Measurements from ENCODE around the gene GATA5. TPM values are rescaled to one million over a fixed set of nuclear protein-coding genes. Genes with fewer than 3 reads are reported as not detected.

Gene GATA5
- total RNA-seq, 4 donors from 2014 or later, result 1.7 to 48.3 (median 39.5) TPM

DNA sequence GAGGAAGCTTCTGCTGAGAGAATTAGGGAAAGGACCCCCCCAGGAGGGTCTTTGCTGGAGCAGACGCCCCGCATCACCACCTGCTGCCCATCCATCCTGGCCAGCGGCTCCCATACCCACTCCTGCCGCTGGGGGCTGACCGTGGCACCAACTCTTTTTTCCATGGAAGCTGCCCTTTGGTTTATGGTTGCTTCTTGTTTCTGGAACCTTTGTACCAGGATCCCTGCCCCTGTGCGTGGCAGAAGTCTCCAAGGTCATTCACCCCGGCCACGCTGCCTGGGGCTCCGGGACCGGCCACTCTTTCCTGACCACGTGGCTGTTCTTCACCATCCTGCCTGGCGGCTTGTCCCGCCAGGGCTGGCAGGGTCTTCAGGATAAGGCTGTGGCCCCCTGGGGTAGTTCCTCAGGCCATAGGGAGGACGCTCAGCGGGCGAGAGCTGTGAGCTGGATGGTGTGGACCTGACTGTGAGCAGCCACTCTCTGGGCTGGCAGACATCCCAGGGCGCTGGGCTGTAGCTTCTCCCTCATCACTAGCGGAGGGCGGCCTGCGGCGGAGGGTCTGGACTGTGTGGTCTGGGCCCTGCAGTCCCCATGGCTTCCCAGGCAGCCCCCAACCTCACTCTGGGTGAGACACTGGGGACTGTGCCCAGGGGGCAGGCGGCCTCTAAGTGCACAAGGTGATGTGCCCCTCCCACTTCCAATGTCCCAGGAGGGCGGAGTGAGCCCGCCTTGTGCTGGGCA is 25.7 kb downstream of the GATA5 start:
- peaks cover 0 to 22% (median 0%) of the 10 kb centered on the region in 4 donors for H3K4me1 ChIP-seq
- H3K36me3 ChIP-seq, result no peaks in the 10 kb centered on the region
- H3K9me3 ChIP-seq, result no peaks in the 10 kb centered on the region
- TF ChIP-seq CTCF (IDR thresholded peaks at IDR 0.05), result peak in 4 of 6 experiments; percentile 29 to 83 (median 81)
- peak in 1 of 2 donors; percentile 9 for TF ChIP-seq POLR2A (IDR thresholded peaks at IDR 0.05)
- peak overlapping the region in 3 of 4 donors; percentile 36 to 90 (median 68) for H3K27ac ChIP-seq
- peak overlapping the region in 1 of 4 donors; percentile 11 for H3K4me3 ChIP-seq
- H3K27me3 ChIP-seq, result no peaks in the 10 kb centered on the region
- peak in 2 of 3 donors; percentile 82 to 84 for DNase-seq

DNA sequence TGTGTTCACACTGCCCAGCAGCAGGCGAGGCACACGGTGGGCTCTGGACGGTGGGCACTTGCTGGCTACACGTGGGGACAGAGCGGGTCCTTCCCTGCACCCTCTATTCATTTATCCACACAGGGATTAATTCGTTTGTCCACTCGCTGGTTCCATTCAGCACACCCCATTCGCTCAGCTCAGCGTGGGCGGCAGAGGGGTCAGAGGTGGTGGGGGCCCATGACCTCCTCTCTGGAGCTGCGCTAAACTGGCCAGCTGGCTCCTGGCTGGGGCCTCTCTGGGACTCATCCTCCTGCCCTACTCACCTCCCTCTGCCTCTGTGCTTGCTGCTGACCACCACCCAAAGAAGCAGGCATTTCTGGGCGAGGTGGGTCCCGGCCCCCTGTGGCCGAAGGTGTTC is 27.0 kb downstream of the GATA5 start:
- DNase-seq, result no peak
- Histone ChIP-seq H3K9me3 (no peaks in the 10 kb centered on the region), H3K27me3 (no peaks in the 10 kb centered on the region), H3K27ac (no peak overlapping the region), H3K4me3 (no peak overlapping the region), H3K4me1 (peaks cover 0 to 22% (median 0%) of the 10 kb centered on the region in 4 donors), H3K36me3 (no peaks in the 10 kb centered on the region)
- TF ChIP-seq CTCF (IDR thresholded peaks at IDR 0.05), result no peak
- TF ChIP-seq POLR2A (IDR thresholded peaks at IDR 0.05), result no peak

GRCh38 chr20:62448038-62448437 is 27.8 kb downstream of the GATA5 start:
- H3K36me3 ChIP-seq, result no peaks in the 10 kb centered on the region
- H3K9me3 ChIP-seq, result no peaks in the 10 kb centered on the region
- H3K27ac ChIP-seq, result no peak overlapping the region
- TF ChIP-seq POLR2A (IDR thresholded peaks at IDR 0.05) (no peak), CTCF (IDR thresholded peaks at IDR 0.05) (no peak)
- H3K4me1 ChIP-seq, result peaks cover 0 to 21% (median 0%) of the 10 kb centered on the region in 4 donors
- no peak for DNase-seq
- H3K4me3 ChIP-seq, result no peak overlapping the region
- H3K27me3 ChIP-seq, result no peaks in the 10 kb centered on the region

GRCh38 chr20:62446888-62447869 is 28.6 kb downstream of the GATA5 start:
- Histone ChIP-seq H3K27ac (no peak overlapping the region), H3K4me1 (peaks cover 0 to 15% (median 0%) of the 10 kb centered on the region in 4 donors), H3K9me3 (no peaks in the 10 kb centered on the region), H3K36me3 (no peaks in the 10 kb centered on the region), H3K27me3 (no peaks in the 10 kb centered on the region), H3K4me3 (no peak overlapping the region)
- DNase-seq, result no peak
- no peak for TF ChIP-seq POLR2A (IDR thresholded peaks at IDR 0.05)
- TF ChIP-seq CTCF (IDR thresholded peaks at IDR 0.05), result no peak

GRCh38 chr20:62446481-62446880 is 29.3 kb downstream of the GATA5 start:
- Histone ChIP-seq H3K27me3 (no peaks in the 10 kb centered on the region), H3K27ac (no peak overlapping the region), H3K4me3 (no peak overlapping the region), H3K9me3 (no peaks in the 10 kb centered on the region), H3K36me3 (no peaks in the 10 kb centered on the region), H3K4me1 (peaks cover 0 to 14% (median 0%) of the 10 kb centered on the region in 4 donors)
- DNase-seq, result no peak
- no peak for TF ChIP-seq POLR2A (IDR thresholded peaks at IDR 0.05)
- TF ChIP-seq CTCF (IDR thresholded peaks at IDR 0.05), result no peak
